GM12878 (cell line): ENCODE results near the gene ZBTB9. TPM values are rescaled to one million over a fixed set of nuclear protein-coding genes. Genes with fewer than 3 reads are reported as not detected.

Source experiments
- ATAC-seq: fragments of 200-7000 bp; cut with Tn5 transposase; 3 replicates; pipeline ENCODE4 v1.9.1; 2020; ENCODE audit warnings: mild to moderate bottlenecking, moderate library complexity
- BruUV-seq: library from RNA; stranded (reverse); fragments of 400-500 nt; replicated peaks from 2 replicates; lab custom pipeline; 2021; lab: Mats Ljungman, UMichigan
- CTCF ChIA-PET: fragments of 300-600 bp; sonication (Branson Sonifier 250); formaldehyde crosslinking; extraction: SDS; loops from one replicate; lab custom pipeline; 2021; ENCODE audit warnings: inconsistent platforms; lab: Yijun Ruan, JAX
- POLR2A ChIA-PET: fragments of 350-600 bp; formaldehyde crosslinking; extraction: SDS; loops from one replicate; lab custom pipeline; 2021; ENCODE audit warnings: inconsistent platforms; lab: Charles Lee
- RAD21 ChIA-PET: fragments of 300-600 bp; sonication (Branson Sonifier 250); formaldehyde crosslinking; loops from one replicate; lab custom pipeline; 2023; ENCODE audit warnings: antibody characterized with exemption; ENCODE audit not compliant: unreplicated experiment; lab: Charles Lee
- SMC1A ChIA-PET: fragments of 300-600 bp; sonication (Branson Sonifier 250); formaldehyde crosslinking; loops from one replicate; lab custom pipeline; 2023; ENCODE audit not compliant: unreplicated experiment, uncharacterized antibody; lab: Charles Lee
- DNase-seq: peaks from one replicate; pipeline ENCODE4 v3.0.0-alpha.2; 2011; ENCODE audit warnings: low read depth, low spot score
- FAIRE-seq: peaks from 3 replicates; lab custom pipeline; 2011; peaks lifted over from hg19 to GRCh38; lab: Jason Lieb, UNC
- H2AFZ ChIP-seq: 2 replicates; pipeline ENCODE4 v1.6.0; 2011; ENCODE audit warnings: low read depth, low read length, control low read depth; ENCODE audit not compliant: control insufficient read depth
- H3K27ac ChIP-seq: 2 replicates; pipeline ENCODE4 v1.5.1; 2011; ENCODE audit warnings: control low read depth; ENCODE audit not compliant: control insufficient read depth, insufficient read depth
- H3K27me3 ChIP-seq, 2 experiments: replicated peaks in 1 of 2; 2 replicates each; pipeline versions ENCODE4 v1.6.0 to v1.6.1; 2011; ENCODE audit warnings: low read length in 1 of 2; ENCODE audit not compliant: control insufficient read depth in 2 of 2, insufficient read depth in 2 of 2
- H3K36me3 ChIP-seq, 2 experiments: 2 replicates each; pipeline ENCODE4 v1.5.1; 2011; ENCODE audit warnings: low read length in 1 of 2; ENCODE audit not compliant: control insufficient read depth in 2 of 2, insufficient read depth in 2 of 2
- H3K4me1 ChIP-seq: 2 replicates; pipeline ENCODE4 v1.6.1; 2011; ENCODE audit warnings: mild to moderate bottlenecking, low read length, moderate library complexity, mixed read lengths; ENCODE audit not compliant: control insufficient read depth, insufficient read depth
- H3K4me2 ChIP-seq: 2 replicates; pipeline ENCODE4 v1.6.0; 2011; ENCODE audit warnings: control low read depth; ENCODE audit not compliant: control insufficient read depth, insufficient read depth
- H3K4me3 ChIP-seq: fragments of 200-600 bp; sonication (generic); 2 replicates; pipeline ENCODE4 v1.5.1; 2016
- H3K79me2 ChIP-seq: 2 replicates; pipeline ENCODE4 v1.6.0; 2011; ENCODE audit warnings: low read length; ENCODE audit not compliant: control insufficient read depth, insufficient read depth
- H3K9ac ChIP-seq: 2 replicates; pipeline ENCODE4 v1.8.0; 2011; ENCODE audit warnings: low read length, control low read depth, mixed read lengths; ENCODE audit not compliant: control insufficient read depth, insufficient read depth
- H3K9me3 ChIP-seq: replicated peaks from 3 replicates; pipeline ENCODE4 v1.5.1; 2011; ENCODE audit warnings: mild to moderate bottlenecking, low read length; ENCODE audit not compliant: control insufficient read depth, insufficient read depth
- H4K20me1 ChIP-seq: 2 replicates; pipeline ENCODE4 v1.6.0; 2011; ENCODE audit not compliant: control insufficient read depth, insufficient read depth
- CREB1 ChIP-seq: IDR thresholded peaks from 2 replicates; pipeline ENCODE4 v1.6.1; 2012; ENCODE audit warnings: low read depth, mild to moderate bottlenecking, inconsistent platforms
- EZH2 ChIP-seq: IDR thresholded peaks from 2 replicates; pipeline ENCODE4 v1.6.1; 2012; ENCODE audit warnings: low read depth, mild to moderate bottlenecking, control low read depth, inconsistent platforms, low read length, borderline replicate concordance; ENCODE audit not compliant: control insufficient read depth
- JUND ChIP-seq: IDR thresholded peaks from 2 replicates; pipeline ENCODE4 v1.6.1; 2012; ENCODE audit warnings: low read depth, mild to moderate bottlenecking, low read length, improper control_type of control experiment, moderate library complexity
- MEF2A ChIP-seq: IDR thresholded peaks from 2 replicates; pipeline ENCODE4 v1.6.1; 2011; ENCODE audit warnings: low read depth, mild to moderate bottlenecking, low read length, moderate library complexity; ENCODE audit not compliant: insufficient read depth
- POLR2AphosphoS2 ChIP-seq: IDR thresholded peaks from 2 replicates; pipeline ENCODE4 v1.6.1; 2011; ENCODE audit warnings: low read depth, mild to moderate bottlenecking, low read length, improper control_type of control experiment, moderate library complexity
- POLR2AphosphoS5 ChIP-seq: IDR thresholded peaks from 2 replicates; pipeline ENCODE4 v1.6.1; 2011; ENCODE audit warnings: mild to moderate bottlenecking, low read length, inconsistent platforms
- USF2 ChIP-seq: IDR thresholded peaks from 2 replicates; pipeline ENCODE4 v1.6.1; 2011; ENCODE audit warnings: low read depth, low read length, improper control_type of control experiment, borderline replicate concordance
- WRNIP1 ChIP-seq: IDR thresholded peaks from 2 replicates; pipeline ENCODE4 v1.6.1; 2011; ENCODE audit warnings: low read depth, low read length, improper control_type of control experiment, borderline replicate concordance
- WGBS: methylation state at CpG from one replicate; pipeline ENCODE4 v1.1.6; 2016; ENCODE audit warnings: low lambda C conversion rate; ENCODE audit not compliant: insufficient replicate concordance, insufficient coverage; ENCODE audit errors: missing lambda C conversion rate; 5-methylcytosine and 5-hydroxymethylcytosine counted together
- in situ Hi-C: fragments of 300-500 bp; cut with MboI; formaldehyde crosslinking; loops from 9 replicates; pipeline ENCODE4 v1.14.3; 2018; ENCODE audit warnings: mixed read lengths
- intact Hi-C: fragments of 100-400 bp; cut with micrococcal nuclease; formaldehyde crosslinking; loops from one replicate; pipeline ENCODE4 v1.14.2; 2022; ENCODE audit not compliant: unreplicated experiment
- polyA plus RNA-seq, 11 experiments: library from polyadenylated mRNA; depleted of rRNA in 4 of 11; unstranded in 6 of 11; stranded (reverse) in 5 of 11; fragments of >200 nt; fragmentation: Nextera tagmentation in 4 of 11; fragmentation: Illumina TruSeq in 1 of 11; extraction: Ambion mirVana in 4 of 11; extraction: Trizol in 1 of 11; gene quantifications; 1 replicate in 1 of 11; 2 replicates in 10 of 11; pipeline versions ENCODE4 v1.2.1 to v1.2.3, GENCODE V29; 2011 to 2016; ENCODE audit warnings: inconsistent platforms in 2 of 11, missing spikeins in 2 of 11, low read depth in 1 of 11
- total RNA-seq, 4 experiments: library from RNA; depleted of rRNA in 3 of 4; stranded (reverse); fragments of >200 nt in 3 of 4; fragmentation: Illumina TruSeq in 1 of 4; extraction: Trizol in 1 of 4; gene quantifications; 2 replicates each; pipeline versions ENCODE4 v1.2.1 to v1.2.3, GENCODE V29; 2013 to 2021
- TF ChIP-seq, protein P1 (sequence below): fragments of 450-650 bp; IDR thresholded peaks from 2 replicates; pipeline ENCODE4 v1.6.1; 2017; ENCODE audit warnings: mild to moderate bottlenecking, moderate library complexity

ZBTB9 gene
- total and polyA plus RNA-seq, 10 of the 15 experiments (the other 5 are each of a cell fraction or from before 2014, with no cell fraction given) = 1.5 to 12.7 (median 6.9) TPM

DNA sequence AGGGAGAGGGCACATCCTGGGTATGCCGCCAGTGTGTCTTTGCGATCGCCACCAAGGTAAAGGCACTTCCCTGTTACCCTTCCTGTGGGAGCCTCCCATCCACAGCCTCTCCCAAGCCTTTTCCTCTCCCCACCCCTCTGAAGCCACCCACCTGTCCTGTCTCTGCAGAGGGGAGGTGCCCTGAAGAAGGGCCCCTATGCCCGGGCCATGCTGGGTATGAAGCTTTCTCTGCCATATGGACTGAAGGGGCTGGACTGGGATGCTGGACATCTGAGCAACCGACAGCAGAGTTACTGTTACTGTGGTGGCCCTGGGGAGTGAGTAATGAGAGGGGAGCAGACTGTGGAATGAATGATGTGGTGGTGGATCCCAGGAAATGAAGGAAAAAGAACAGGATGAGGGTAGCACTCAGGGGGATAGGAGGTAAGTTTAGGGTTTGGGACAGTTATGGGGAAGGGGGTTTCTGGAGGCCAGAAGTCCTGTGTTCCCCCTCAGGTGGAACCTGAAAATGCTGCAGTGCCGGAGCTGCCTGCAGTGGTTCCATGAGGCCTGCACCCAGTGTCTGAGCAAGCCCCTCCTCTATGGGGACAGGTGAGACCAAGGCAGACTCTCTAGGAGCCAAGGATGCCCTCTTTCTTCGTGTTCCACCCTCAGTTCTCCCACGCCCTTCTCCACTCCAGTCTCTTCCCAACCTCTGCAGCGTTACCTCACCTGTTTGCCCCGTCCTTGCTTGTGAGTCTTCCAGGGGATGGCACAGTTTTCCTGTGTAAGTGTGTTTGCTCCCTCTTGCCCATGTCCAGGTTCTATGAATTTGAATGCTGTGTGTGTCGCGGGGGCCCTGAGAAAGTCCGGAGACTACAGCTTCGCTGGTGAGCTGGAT is 40.9 kb upstream of the ZBTB9 start:
- ChIA-PET POLR2A (no interaction called here), CTCF (interaction anchor here (1.3 to 5.3 kb wide), 4 partner anchors 12 to 77 kb away, joined by 3 to 25 read pairs (median 6); no protein-coding TSS in a partner anchor), RAD21 (no interaction called here), SMC1A (no interaction called here)
- Histone ChIP-seq H3K9me3 (no peaks in the 10 kb centered on the region), H4K20me1 (no peaks in the 10 kb centered on the region; the same call in 1 of the 2 replicates), H3K4me2 (no peak overlapping the region), H3K4me3 (no peak overlapping the region), H3K27ac (no peak overlapping the region), H2AFZ (no peak overlapping the region), H3K79me2 (peaks cover 32% of the 10 kb centered on the region), H3K27me3 (no peaks in the 10 kb centered on the region), H3K9ac (no peak overlapping the region), H3K36me3 (peaks cover 0 to 4% of the 10 kb centered on the region in 2 experiments; a peak in 2 of 4 replicates), H3K4me1 (peaks cover 23% of the 10 kb centered on the region)
- TF ChIP-seq EZH2 = no peak
- TF ChIP-seq USF2 = no peak
- TF ChIP-seq, protein P1, sequence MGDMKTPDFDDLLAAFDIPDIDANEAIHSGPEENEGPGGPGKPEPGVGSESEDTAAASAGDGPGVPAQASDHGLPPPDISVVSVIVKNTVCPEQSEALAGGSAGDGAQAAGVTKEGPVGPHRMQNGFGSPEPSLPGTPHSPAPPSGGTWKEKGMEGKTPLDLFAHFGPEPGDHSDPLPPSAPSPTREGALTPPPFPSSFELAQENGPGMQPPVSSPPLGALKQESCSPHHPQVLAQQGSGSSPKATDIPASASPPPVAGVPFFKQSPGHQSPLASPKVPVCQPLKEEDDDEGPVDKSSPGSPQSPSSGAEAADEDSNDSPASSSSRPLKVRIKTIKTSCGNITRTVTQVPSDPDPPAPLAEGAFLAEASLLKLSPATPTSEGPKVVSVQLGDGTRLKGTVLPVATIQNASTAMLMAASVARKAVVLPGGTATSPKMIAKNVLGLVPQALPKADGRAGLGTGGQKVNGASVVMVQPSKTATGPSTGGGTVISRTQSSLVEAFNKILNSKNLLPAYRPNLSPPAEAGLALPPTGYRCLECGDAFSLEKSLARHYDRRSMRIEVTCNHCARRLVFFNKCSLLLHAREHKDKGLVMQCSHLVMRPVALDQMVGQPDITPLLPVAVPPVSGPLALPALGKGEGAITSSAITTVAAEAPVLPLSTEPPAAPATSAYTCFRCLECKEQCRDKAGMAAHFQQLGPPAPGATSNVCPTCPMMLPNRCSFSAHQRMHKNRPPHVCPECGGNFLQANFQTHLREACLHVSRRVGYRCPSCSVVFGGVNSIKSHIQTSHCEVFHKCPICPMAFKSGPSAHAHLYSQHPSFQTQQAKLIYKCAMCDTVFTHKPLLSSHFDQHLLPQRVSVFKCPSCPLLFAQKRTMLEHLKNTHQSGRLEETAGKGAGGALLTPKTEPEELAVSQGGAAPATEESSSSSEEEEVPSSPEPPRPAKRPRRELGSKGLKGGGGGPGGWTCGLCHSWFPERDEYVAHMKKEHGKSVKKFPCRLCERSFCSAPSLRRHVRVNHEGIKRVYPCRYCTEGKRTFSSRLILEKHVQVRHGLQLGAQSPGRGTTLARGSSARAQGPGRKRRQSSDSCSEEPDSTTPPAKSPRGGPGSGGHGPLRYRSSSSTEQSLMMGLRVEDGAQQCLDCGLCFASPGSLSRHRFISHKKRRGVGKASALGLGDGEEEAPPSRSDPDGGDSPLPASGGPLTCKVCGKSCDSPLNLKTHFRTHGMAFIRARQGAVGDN = no peak
- no peak for TF ChIP-seq MEF2A
- TF ChIP-seq WRNIP1 = no peak
- no peak for TF ChIP-seq CREB1
- TF ChIP-seq JUND = no peak
- TF ChIP-seq POLR2AphosphoS5 = 0 out of 2 replicates have a peak, but pooled peaks have one; percentile 23
- TF ChIP-seq POLR2AphosphoS2 = peak; percentile 22; the same call in 1 of the 2 replicates
- no TSS peak for BruUV-seq
- no peak for FAIRE-seq
- no peak for DNase-seq
- no peak for ATAC-seq
- in situ Hi-C loops (no loop called here), intact Hi-C loops (no loop called here)
- WGBS = 91% methylated on average over 14 of the region's 14 CpGs
